Mesendoderm (in vitro differentiated cells): ENCODE data around the gene CAB39L.

ENCODE experiments used
- DNase-seq: peaks from one replicate; pipeline ENCODE4 v3.0.0; 2013
- H2AK5ac ChIP-seq: 2 replicates; pipeline ENCODE4 v1.6.1; 2013; ENCODE audit warnings: low read length, inconsistent platforms
- H2BK120ac ChIP-seq: 2 replicates; pipeline ENCODE4 v1.6.1; 2013; ENCODE audit warnings: low read depth, mild to moderate bottlenecking, low read length, moderate library complexity, mixed read lengths
- H2BK15ac ChIP-seq: replicated peaks from 2 replicates; pipeline ENCODE4 v1.6.1; 2013; ENCODE audit warnings: low read depth, mild to moderate bottlenecking, moderate library complexity
- H2BK5ac ChIP-seq: 2 replicates; pipeline ENCODE4 v1.6.1; 2013; ENCODE audit warnings: low read length, inconsistent platforms
- H3K18ac ChIP-seq: 2 replicates; pipeline ENCODE4 v1.6.1; 2013; ENCODE audit warnings: mild to moderate bottlenecking, low read length, mixed read lengths
- H3K23ac ChIP-seq: one replicate; pipeline ENCODE4 v1.6.1; 2013; ENCODE audit warnings: low read length
- H3K27ac ChIP-seq: 2 replicates; pipeline ENCODE4 v1.5.1; 2013; ENCODE audit warnings: low read depth, mild to moderate bottlenecking, inconsistent platforms, low read length, moderate library complexity
- H3K27me3 ChIP-seq: 2 replicates; pipeline ENCODE4 v1.6.1; 2013; ENCODE audit warnings: low read length, control low read depth, mild to moderate bottlenecking, inconsistent platforms; ENCODE audit not compliant: insufficient read depth, poor library complexity
- H3K36me3 ChIP-seq: 2 replicates; pipeline ENCODE4 v1.6.1; 2013; ENCODE audit warnings: low read length, inconsistent platforms; ENCODE audit not compliant: control insufficient read depth, insufficient read depth
- H3K4ac ChIP-seq: one replicate; pipeline ENCODE4 v1.6.1; 2013; ENCODE audit warnings: low read depth, mild to moderate bottlenecking, low read length, moderate library complexity
- H3K4me1 ChIP-seq: 2 replicates; pipeline ENCODE4 v1.6.1; 2013; ENCODE audit warnings: low read depth, low read length, inconsistent platforms; ENCODE audit not compliant: control insufficient read depth
- H3K4me2 ChIP-seq: 2 replicates; pipeline ENCODE4 v1.6.1; 2013; ENCODE audit warnings: low read length
- H3K4me3 ChIP-seq: 2 replicates; pipeline ENCODE4 v1.5.1; 2013; ENCODE audit warnings: mild to moderate bottlenecking, low read length
- H3K56ac ChIP-seq: one replicate; pipeline ENCODE4 v1.6.1; 2013; ENCODE audit warnings: low read length
- H3K79me1 ChIP-seq: 2 replicates; pipeline ENCODE4 v1.6.1; 2013; ENCODE audit warnings: low read length, inconsistent platforms
- H3K79me2 ChIP-seq: 2 replicates; pipeline ENCODE4 v1.6.1; 2013; ENCODE audit warnings: mild to moderate bottlenecking, low read length; ENCODE audit not compliant: control insufficient read depth, insufficient read depth
- H3K9ac ChIP-seq: 2 replicates; pipeline ENCODE4 v1.6.1; 2013; ENCODE audit warnings: low read length, inconsistent platforms
- H4K5ac ChIP-seq: one replicate; pipeline ENCODE4 v1.6.1; 2013; ENCODE audit warnings: low read length
- H4K8ac ChIP-seq: one replicate; pipeline ENCODE4 v1.6.1; 2013; ENCODE audit warnings: low read depth, mild to moderate bottlenecking, control low read depth, low read length, moderate library complexity
- WGBS: extraction: QIAGEN DNeasy Blood & Tissue Kit; methylation state at CpG from one replicate; pipeline ENCODE4 v1.1.7; 2013; ENCODE audit warnings: low lambda C conversion rate, missing lambda C conversion rate; ENCODE audit not compliant: insufficient coverage; ENCODE audit errors: extremely low coverage; 5-methylcytosine and 5-hydroxymethylcytosine counted together

CAB39L gene

DNA sequence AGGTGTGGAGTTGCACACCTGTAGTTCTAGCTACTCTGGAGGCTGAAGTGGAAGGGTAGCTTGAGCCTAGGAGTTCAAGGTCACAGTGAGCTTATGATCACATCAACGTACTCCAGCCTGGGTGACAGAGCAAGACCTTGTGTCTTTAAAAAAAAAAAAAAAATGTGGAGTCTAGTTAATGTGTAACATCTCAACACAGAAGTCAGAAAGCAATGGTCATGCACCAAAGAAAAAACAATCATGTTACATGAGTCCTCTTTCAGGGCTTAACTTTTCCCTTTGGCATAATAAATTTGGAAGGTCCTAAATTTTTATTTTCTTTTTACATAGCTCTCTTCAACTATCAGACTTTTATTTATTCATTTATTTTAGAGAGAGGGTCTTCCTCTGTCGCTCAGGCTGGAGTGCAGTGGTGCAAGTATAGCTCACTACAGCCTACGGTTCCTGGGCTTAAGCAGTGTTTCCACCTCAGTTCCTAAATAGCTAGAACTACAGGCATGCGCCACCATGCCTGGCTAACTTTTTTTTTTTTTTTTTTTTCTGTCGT lies 22.5 kb upstream of the CAB39L start:
- WGBS = no CpG with 5 or more reads among the region's 5 CpGs
- no peaks in the 10 kb centered on the region for H3K4me1 ChIP-seq
- no peaks in the 10 kb centered on the region for H3K36me3 ChIP-seq
- no peak overlapping the region for H3K4me2 ChIP-seq
- H3K79me1 ChIP-seq = no peaks in the 10 kb centered on the region
- no peak overlapping the region for H3K56ac ChIP-seq
- H4K8ac ChIP-seq = no peak overlapping the region
- no peaks in the 10 kb centered on the region for H3K79me2 ChIP-seq
- H3K23ac ChIP-seq = no peak overlapping the region
- no peak overlapping the region for H3K18ac ChIP-seq
- H2BK120ac ChIP-seq = no peak overlapping the region
- H3K4me3 ChIP-seq = no peak overlapping the region
- no peak overlapping the region for H2BK15ac ChIP-seq
- H4K5ac ChIP-seq = no peak overlapping the region
- no peak overlapping the region for H3K27ac ChIP-seq
- H2BK5ac ChIP-seq = no peak overlapping the region
- H3K9ac ChIP-seq = no peak overlapping the region
- no peak overlapping the region for H2AK5ac ChIP-seq
- H3K4ac ChIP-seq = no peak overlapping the region
- H3K27me3 ChIP-seq = no peaks in the 10 kb centered on the region
- no peak for DNase-seq

DNA sequence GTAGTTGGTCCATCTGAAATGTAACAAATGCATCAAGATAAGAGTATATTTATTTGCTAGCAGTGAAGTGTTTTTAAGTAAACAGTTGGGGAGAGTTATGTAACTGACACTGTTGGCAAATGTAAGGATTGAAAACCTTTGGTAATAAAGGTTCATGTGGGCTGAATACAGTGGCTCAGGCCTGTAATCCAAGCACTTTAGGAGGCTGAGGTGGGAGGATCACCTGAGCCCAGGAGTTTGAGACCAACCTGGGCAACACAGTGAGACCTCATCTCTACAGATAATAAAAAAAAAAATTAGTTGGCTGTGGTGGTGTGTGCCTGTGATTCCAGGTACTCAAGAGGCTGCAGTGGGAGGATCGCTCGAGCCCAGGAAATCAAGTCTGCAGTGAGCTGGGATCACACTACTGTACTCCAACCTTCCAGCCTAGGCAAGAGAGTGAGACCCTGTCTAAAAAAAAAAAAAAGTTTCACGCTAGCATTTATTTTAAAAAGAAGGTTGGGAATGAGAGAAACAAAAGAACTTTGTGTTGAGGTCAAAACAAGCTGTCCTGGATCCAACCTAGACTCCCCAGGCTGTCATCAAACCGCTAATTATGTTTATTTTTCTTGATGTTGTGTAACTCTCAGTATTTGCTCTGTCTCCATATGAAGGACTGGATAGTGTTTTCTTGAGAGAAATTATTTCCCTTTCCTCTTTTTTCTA lies 20.9 kb upstream of the CAB39L start:
- no CpG with 5 or more reads among the region's 4 CpGs for WGBS

GRCh38 chr13:49464085-49464484 lies 20.2 kb upstream of the CAB39L start:
- H4K8ac ChIP-seq = no peak overlapping the region
- H3K4me3 ChIP-seq = no peak overlapping the region
- no peak overlapping the region for H3K4ac ChIP-seq
- no peak for DNase-seq
- no peak overlapping the region for H4K5ac ChIP-seq
- H3K23ac ChIP-seq = no peak overlapping the region
- H3K79me1 ChIP-seq = no peaks in the 10 kb centered on the region
- H2BK15ac ChIP-seq = no peak overlapping the region
- H3K27me3 ChIP-seq = no peaks in the 10 kb centered on the region
- no peak overlapping the region for H2BK5ac ChIP-seq
- H3K79me2 ChIP-seq = no peaks in the 10 kb centered on the region
- WGBS = no CpG with 5 or more reads among the region's 1 CpG
- no peak overlapping the region for H3K56ac ChIP-seq
- H2BK120ac ChIP-seq = no peak overlapping the region
- no peak overlapping the region for H2AK5ac ChIP-seq
- no peaks in the 10 kb centered on the region for H3K36me3 ChIP-seq
- no peak overlapping the region for H3K18ac ChIP-seq
- no peak overlapping the region for H3K4me2 ChIP-seq
- no peaks in the 10 kb centered on the region for H3K4me1 ChIP-seq
- no peak overlapping the region for H3K9ac ChIP-seq
- H3K27ac ChIP-seq = no peak overlapping the region

More for the DNA sequence above, 20.9 kb upstream of the CAB39L start:
- H3K4me3 ChIP-seq = no peak overlapping the region
- no peaks in the 10 kb centered on the region for H3K27me3 ChIP-seq
- H3K4me2 ChIP-seq = no peak overlapping the region
- H4K8ac ChIP-seq = no peak overlapping the region
- H3K23ac ChIP-seq = no peak overlapping the region
- H3K27ac ChIP-seq = no peak overlapping the region
- no peak overlapping the region for H2BK15ac ChIP-seq
- no peak overlapping the region for H3K9ac ChIP-seq
- H2BK5ac ChIP-seq = no peak overlapping the region
- no peak overlapping the region for H3K4ac ChIP-seq
- no peaks in the 10 kb centered on the region for H3K79me1 ChIP-seq
- no peak overlapping the region for H3K18ac ChIP-seq
- DNase-seq = no peak
- H2AK5ac ChIP-seq = no peak overlapping the region
- H2BK120ac ChIP-seq = no peak overlapping the region
- no peaks in the 10 kb centered on the region for H3K36me3 ChIP-seq
- H3K79me2 ChIP-seq = no peaks in the 10 kb centered on the region
- H3K4me1 ChIP-seq = no peaks in the 10 kb centered on the region
- no peak overlapping the region for H4K5ac ChIP-seq
- H3K56ac ChIP-seq = no peak overlapping the region

DNA sequence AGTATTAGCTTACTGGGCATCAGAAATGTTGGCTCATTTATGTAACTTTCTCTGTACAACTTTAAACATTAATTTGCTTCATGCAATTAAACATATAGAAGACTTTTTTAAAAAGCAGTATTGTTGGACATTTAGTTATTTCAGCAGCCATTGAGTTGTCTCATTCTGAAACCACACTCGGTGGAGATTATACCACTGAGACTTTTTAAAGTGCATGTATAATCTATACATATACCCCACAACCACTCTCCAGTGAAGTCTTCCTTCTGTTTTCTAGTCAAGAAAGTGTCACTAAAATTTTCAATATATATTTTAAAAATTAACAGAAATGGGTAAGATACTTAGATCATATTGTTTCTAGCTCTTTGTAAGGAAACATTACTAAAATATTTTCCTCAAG lies 15.7 kb upstream of the CAB39L start:
- H3K79me1 ChIP-seq = no peaks in the 10 kb centered on the region
- H3K4me1 ChIP-seq = no peaks in the 10 kb centered on the region
- no CpG with 5 or more reads among the region's 1 CpG for WGBS
- H4K8ac ChIP-seq = no peak overlapping the region
- no peaks in the 10 kb centered on the region for H3K36me3 ChIP-seq
- H2BK120ac ChIP-seq = no peak overlapping the region
- no peak overlapping the region for H3K27ac ChIP-seq
- no peak overlapping the region for H3K4ac ChIP-seq
- H3K56ac ChIP-seq = no peak overlapping the region
- H2BK15ac ChIP-seq = no peak overlapping the region
- H4K5ac ChIP-seq = no peak overlapping the region
- H3K27me3 ChIP-seq = no peaks in the 10 kb centered on the region
- no peak overlapping the region for H3K4me2 ChIP-seq
- DNase-seq = no peak
- H3K4me3 ChIP-seq = no peak overlapping the region
- no peak overlapping the region for H3K23ac ChIP-seq
- H3K79me2 ChIP-seq = no peaks in the 10 kb centered on the region
- no peak overlapping the region for H2BK5ac ChIP-seq
- no peak overlapping the region for H3K18ac ChIP-seq
- H2AK5ac ChIP-seq = no peak overlapping the region
- H3K9ac ChIP-seq = no peak overlapping the region

DNA sequence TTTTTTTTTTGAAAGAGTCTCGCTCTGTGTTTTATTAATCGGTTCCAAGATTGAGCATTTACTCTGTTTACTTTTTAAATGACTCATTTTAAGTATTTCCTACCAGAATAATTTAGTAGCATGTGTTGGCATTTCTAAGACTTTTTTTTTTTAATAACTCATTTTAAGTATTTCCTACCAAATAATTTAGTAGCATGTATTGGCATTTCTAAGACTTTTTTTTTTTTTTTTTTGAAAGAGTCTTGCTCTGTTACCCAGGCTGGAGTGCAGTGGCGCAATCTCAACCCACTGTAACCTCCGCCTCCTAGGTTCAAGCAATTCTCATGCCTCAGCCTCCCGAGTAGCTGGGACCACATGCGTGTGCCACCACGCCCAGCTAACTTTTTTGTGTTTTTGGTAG lies 13.4 kb upstream of the CAB39L start:
- H4K8ac ChIP-seq = no peak overlapping the region
- H3K4me2 ChIP-seq = no peak overlapping the region
- H3K23ac ChIP-seq = no peak overlapping the region
- no peaks in the 10 kb centered on the region for H3K36me3 ChIP-seq
- H3K27ac ChIP-seq = no peak overlapping the region
- no peak overlapping the region for H4K5ac ChIP-seq
- H3K79me1 ChIP-seq = no peaks in the 10 kb centered on the region
- H2AK5ac ChIP-seq = no peak overlapping the region
- H3K4me1 ChIP-seq = no peaks in the 10 kb centered on the region
- no peak for DNase-seq
- H3K27me3 ChIP-seq = no peaks in the 10 kb centered on the region
- no peaks in the 10 kb centered on the region for H3K79me2 ChIP-seq
- no CpG with 5 or more reads among the region's 7 CpGs for WGBS
- no peak overlapping the region for H2BK120ac ChIP-seq
- no peak overlapping the region for H3K9ac ChIP-seq
- H2BK15ac ChIP-seq = no peak overlapping the region
- H2BK5ac ChIP-seq = no peak overlapping the region
- H3K4ac ChIP-seq = no peak overlapping the region
- no peak overlapping the region for H3K4me3 ChIP-seq
- H3K56ac ChIP-seq = no peak overlapping the region
- H3K18ac ChIP-seq = no peak overlapping the region

GRCh38 chr13:49456156-49456555 lies 12.3 kb upstream of the CAB39L start:
- Histone ChIP-seq H3K4me2 (no peak overlapping the region), H3K36me3 (no peaks in the 10 kb centered on the region), H3K4me1 (no peaks in the 10 kb centered on the region), H3K27me3 (no peaks in the 10 kb centered on the region), H2BK120ac (no peak overlapping the region), H3K4ac (no peak overlapping the region), H3K79me2 (no peaks in the 10 kb centered on the region), H3K56ac (no peak overlapping the region), H3K23ac (no peak overlapping the region), H3K4me3 (no peak overlapping the region), H2BK5ac (no peak overlapping the region), H2BK15ac (no peak overlapping the region), H3K27ac (no peak overlapping the region), H3K18ac (no peak overlapping the region), H3K9ac (no peak overlapping the region), H3K79me1 (no peaks in the 10 kb centered on the region), H2AK5ac (no peak overlapping the region), H4K8ac (no peak overlapping the region), H4K5ac (no peak overlapping the region)
- no CpG with 5 or more reads among the region's 1 CpG for WGBS
- DNase-seq = no peak
